Lower leg skin (tissue), 4 donors: ENCODE results near the gene ZNF670. TPM values are rescaled to one million over a fixed set of nuclear protein-coding genes. Genes with fewer than 3 reads are reported as not detected.

Experiments used
- DNase-seq, 2 donors: peaks; one replicate each; pipeline ENCODE4 v3.0.0-alpha.2; 2019; ENCODE audit warnings: low spot score in 2 of 2
- H3K4me3 ChIP-seq: fragments of 200-600 bp; sonication (generic); 2 replicates; pipeline ENCODE4 v1.5.1; 2017; ENCODE audit warnings: mild to moderate bottlenecking, low read depth; ENCODE audit not compliant: poor library complexity, severe bottlenecking
- POLR2A ChIP-seq, 2 donors: fragments of 450-650 bp; IDR thresholded peaks; one replicate each; pipeline ENCODE4 v1.6.1; 2016 to 2017; ENCODE audit warnings: antibody characterized with exemption in 2 of 2, mild to moderate bottlenecking in 1 of 2, moderate library complexity in 1 of 2
- WGBS, 2 donors: methylation state at CpG; one replicate each; pipeline ENCODE4 v1.1.5; 2018; 5-methylcytosine and 5-hydroxymethylcytosine counted together
- intact Hi-C: fragments of 100-400 bp; cut with DNase I; formaldehyde crosslinking; loops from one replicate; pipeline ENCODE4 v1.15.0; 2023; ENCODE audit warnings: low total_unique reads
- total RNA-seq, 4 donors: library from RNA; depleted of rRNA; stranded (reverse); fragments of >200 nt; gene quantifications; one replicate each; pipeline ENCODE4 v1.1.0, GENCODE V29; 2016
- TF ChIP-seq, protein P1 (sequence below), 3 donors: fragments of 450-650 bp; IDR thresholded peaks; one replicate each; pipeline ENCODE4 v1.5.1; 2016; ENCODE audit warnings: antibody characterized with exemption in 3 of 3, mild to moderate bottlenecking in 3 of 3, moderate library complexity in 2 of 3

The ZNF670 gene
- total RNA-seq, 4 donors from 2014 or later: 2.0 to 3.8 (median 2.4) TPM

DNA sequence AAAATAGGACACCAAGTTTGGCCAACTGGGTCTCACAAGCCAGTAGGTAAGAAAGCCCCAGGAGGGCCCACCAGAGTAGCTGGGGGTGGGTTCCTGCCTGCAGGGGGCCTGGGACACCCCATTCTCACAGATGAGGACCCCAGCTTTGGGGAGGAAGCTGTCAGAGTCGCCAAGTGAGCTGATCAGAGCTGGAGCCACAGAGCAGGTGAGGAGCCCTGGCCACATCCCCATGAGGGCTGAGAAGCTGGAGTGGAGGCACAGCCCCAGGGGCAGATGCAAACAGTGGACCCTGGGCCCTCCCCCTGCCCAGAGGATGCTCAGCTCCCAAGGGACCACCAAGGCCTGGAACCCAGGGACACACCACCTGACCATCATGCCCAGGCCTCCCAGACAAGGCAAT lies 8.6 kb upstream of the ZNF670 start:
- intact Hi-C loops: no loop called here
- WGBS, 2 donors: 63 to 91% methylated on average over 1 of the region's 1 CpG
- no peak for TF ChIP-seq POLR2A (IDR thresholded peaks at IDR 0.05)
- TF ChIP-seq, protein P1, sequence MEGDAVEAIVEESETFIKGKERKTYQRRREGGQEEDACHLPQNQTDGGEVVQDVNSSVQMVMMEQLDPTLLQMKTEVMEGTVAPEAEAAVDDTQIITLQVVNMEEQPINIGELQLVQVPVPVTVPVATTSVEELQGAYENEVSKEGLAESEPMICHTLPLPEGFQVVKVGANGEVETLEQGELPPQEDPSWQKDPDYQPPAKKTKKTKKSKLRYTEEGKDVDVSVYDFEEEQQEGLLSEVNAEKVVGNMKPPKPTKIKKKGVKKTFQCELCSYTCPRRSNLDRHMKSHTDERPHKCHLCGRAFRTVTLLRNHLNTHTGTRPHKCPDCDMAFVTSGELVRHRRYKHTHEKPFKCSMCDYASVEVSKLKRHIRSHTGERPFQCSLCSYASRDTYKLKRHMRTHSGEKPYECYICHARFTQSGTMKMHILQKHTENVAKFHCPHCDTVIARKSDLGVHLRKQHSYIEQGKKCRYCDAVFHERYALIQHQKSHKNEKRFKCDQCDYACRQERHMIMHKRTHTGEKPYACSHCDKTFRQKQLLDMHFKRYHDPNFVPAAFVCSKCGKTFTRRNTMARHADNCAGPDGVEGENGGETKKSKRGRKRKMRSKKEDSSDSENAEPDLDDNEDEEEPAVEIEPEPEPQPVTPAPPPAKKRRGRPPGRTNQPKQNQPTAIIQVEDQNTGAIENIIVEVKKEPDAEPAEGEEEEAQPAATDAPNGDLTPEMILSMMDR (IDR thresholded peaks at IDR 0.05): no peak
- no peak for DNase-seq
- no peak overlapping the region for H3K4me3 ChIP-seq

DNA sequence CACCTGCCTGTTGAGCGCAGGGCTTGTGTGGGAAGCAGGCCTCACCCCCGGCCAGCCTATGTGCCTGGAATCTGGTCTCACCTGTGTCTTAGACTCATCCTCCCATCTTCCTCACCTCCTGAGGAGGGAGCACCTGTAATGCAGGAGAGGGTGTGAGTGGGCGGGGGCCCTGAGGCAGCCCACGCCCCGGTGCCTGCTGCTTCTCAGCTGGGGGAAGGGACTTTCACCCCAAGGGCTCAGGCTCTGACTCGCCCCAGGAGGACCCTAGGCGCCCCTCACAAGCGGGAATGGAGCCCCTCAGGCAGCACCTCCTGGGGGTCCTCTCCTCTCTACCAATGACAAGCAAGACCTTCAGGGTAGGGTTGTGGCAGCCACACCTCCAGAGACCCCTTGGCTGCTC lies 6.7 kb upstream of the ZNF670 start:
- no peak for TF ChIP-seq POLR2A (IDR thresholded peaks at IDR 0.05)
- TF ChIP-seq, protein P1 (IDR thresholded peaks at IDR 0.05): no peak
- 80 to 81% methylated on average over 5 to 8 of the region's 8 CpGs for WGBS, 2 donors
- intact Hi-C loops: no loop called here
- H3K4me3 ChIP-seq: no peak overlapping the region
- no peak for DNase-seq

DNA sequence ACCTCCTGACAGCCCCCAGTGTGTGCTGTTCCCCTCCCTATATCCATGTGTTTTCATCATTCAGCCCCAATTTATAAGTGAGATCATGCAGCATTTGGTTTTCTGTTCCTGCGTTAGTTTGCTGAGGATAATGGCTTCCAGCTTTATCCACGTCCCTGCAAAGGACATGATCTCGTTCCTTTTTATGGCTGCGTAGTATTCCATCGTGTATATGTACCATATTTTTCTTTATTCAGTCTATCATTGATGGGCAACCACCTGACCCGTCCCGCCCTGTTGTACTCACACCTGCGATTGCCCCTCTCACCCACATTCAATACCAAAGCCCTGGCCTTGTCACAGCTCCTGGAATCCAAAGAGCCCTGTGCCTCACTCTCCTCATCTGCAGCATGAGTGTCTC lies 6.2 kb upstream of the ZNF670 start:
- no peak overlapping the region for H3K4me3 ChIP-seq
- DNase-seq: no peak
- intact Hi-C loops: no loop called here
- 91 to 93% methylated on average over 8 of the region's 8 CpGs for WGBS, 2 donors
- TF ChIP-seq POLR2A (IDR thresholded peaks at IDR 0.05): no peak
- TF ChIP-seq, protein P1 (IDR thresholded peaks at IDR 0.05): no peak

DNA sequence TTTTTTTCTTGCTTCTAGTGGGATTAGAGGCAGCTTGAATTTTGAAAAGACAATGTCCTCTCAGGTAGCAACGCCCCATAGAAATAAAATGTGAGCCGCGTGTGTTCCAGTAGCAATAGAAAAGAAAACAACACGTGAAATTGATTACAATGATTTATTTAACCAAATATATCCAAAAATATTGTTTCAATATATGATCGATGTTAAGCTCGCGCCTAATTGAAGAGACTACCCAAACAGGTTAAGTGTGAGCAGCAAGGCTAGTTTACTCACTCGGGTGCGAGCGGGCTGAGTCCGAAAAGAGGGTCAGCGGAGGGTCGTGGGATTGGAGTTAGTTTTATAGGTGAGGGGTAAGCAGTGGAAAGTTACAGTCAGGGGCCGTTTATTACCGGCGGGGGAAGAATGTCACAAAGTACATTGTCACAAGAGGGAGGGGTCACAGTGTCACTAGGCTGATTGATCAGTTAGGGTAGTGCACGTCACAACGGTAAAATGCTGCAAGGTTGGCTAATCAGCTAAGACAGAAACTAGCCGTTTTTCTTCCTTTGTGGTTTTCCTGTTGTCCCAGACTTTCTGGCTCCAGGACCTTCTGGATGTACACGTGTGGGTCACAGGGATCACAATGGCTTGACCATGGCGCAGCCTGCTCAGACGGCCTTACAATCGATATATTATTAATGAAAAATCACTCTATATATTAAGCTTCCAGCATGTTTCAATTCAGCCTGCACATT lies 697 bp upstream of the ZNF670 start:
- no peak overlapping the region for H3K4me3 ChIP-seq
- no peak for DNase-seq
- 42 to 53% methylated on average over 23 of the region's 23 CpGs for WGBS, 2 donors
- no peak for TF ChIP-seq POLR2A (IDR thresholded peaks at IDR 0.05)
- intact Hi-C loops: no loop called here

DNA sequence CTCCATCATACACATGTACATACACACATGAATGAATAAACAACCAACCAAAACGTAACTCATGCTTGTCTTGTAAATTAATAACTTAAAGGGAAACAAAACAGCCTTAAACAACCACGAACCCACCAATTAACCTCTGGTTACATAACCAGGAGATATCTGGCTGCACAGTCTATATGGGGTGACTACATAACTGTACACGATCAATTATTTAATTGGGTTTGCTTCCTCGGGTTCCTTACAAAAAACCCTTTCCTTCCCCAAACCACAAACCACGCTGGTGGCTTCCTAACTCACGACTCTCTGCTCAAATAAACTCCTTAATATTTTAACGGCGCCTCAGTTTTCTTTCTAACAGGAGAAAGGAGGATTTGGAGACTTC lies 744 bp downstream of the ZNF670 start:
- peak overlapping the region; percentile 96 for H3K4me3 ChIP-seq
- TF ChIP-seq, protein P1 (IDR thresholded peaks at IDR 0.05): no peak
- no peak for TF ChIP-seq POLR2A (IDR thresholded peaks at IDR 0.05)
- 0 to 1% methylated on average over 8 of the region's 8 CpGs for WGBS, 2 donors
- DNase-seq: no peak
- intact Hi-C loops: no loop called here

DNA sequence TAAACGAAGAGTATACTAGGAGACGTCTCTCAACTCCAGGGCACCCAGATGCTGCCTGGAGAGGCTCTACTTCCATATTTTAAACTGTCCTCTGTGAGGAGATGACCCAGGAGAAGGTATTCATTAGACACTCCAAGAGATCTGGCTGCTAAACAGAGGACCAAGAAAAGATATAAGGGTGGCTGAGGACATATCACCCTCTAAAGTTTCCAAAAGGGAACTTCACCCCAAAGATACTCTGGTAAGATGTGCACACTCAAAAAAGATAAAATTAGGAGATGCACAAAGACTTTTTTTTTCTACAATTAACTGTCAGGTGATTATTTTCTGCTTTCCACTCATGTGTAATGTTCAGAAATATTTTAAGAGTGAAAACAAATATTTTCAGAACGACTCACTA lies 1.4 kb downstream of the ZNF670 start:
- H3K4me3 ChIP-seq: no peak overlapping the region
- TF ChIP-seq, protein P1 (IDR thresholded peaks at IDR 0.05): no peak
- no peak for TF ChIP-seq POLR2A (IDR thresholded peaks at IDR 0.05)

More for the DNA sequence above, 1.4 kb downstream of the ZNF670 start:
- 70 to 74% methylated on average over 3 of the region's 3 CpGs for WGBS, 2 donors
- intact Hi-C loops: no loop called here
- no peak for DNase-seq
